ENCODE data around the gene EPHB3.

The EPHB3 gene

GRCh38 chr3:184576457-184577240 is 15.1 kb downstream of the EPHB3 start:
- Histone ChIP-seq H2BK5ac (ENCODE audit: low read length) (no peak overlapping the region), H3K18ac (ENCODE audit: low read length) (peak overlapping the region; percentile 22), H3K4me2 (ENCODE audit: insufficient read depth, low read length, poor library complexity, severe bottlenecking) (no peak overlapping the region), H3K4me3 (ENCODE audit: low read length in 2 of 2) (no peak overlapping the region), H4K8ac (ENCODE audit: low read depth, low read length) (no peak overlapping the region), H3K14ac (ENCODE audit: low read length) (no peak overlapping the region), H2BK15ac (ENCODE audit: low read length) (peak overlapping the region; percentile 60), H3K4me1 (ENCODE audit: control insufficient read depth in 2 of 2, insufficient read depth in 1 of 2, low read depth in 1 of 2, low read length in 2 of 2) (peaks cover 26 to 33% of the 10 kb centered on the region in 2 donors), H3K27me3 (ENCODE audit: control insufficient read depth in 3 of 3, insufficient read depth in 3 of 3, low read depth in 1 of 3, low read length in 3 of 3) (peaks cover 0 to 8% (median 0%) of the 10 kb centered on the region in 3 experiments), H2AK5ac (ENCODE audit: low read depth, low read length) (peak overlapping the region; percentile 41), H4K91ac (ENCODE audit: low read depth, low read length, poor library complexity) (no peak overlapping the region), H3K4ac (ENCODE audit: low read length) (no peak overlapping the region), H3K27ac (replicated peaks; ENCODE audit: low read length) (no peak overlapping the region), H3K23ac (ENCODE audit: low read depth, low read length, poor library complexity) (peak overlapping the region; percentile 67), H3K36me3 (replicated peaks in 1 of 2; ENCODE audit: control insufficient read depth in 2 of 2, insufficient read depth in 2 of 2, low read length in 2 of 2) (peaks cover 14 to 78% of the 10 kb centered on the region in 2 donors), H2BK12ac (ENCODE audit: low read length) (no peak overlapping the region), H2BK120ac (ENCODE audit: low read depth, low read length) (no peak overlapping the region), H3K9me3 (replicated peaks in 1 of 2; ENCODE audit: control insufficient read depth in 2 of 2, insufficient read depth in 1 of 2, low read depth in 1 of 2, low read length in 2 of 2) (no peaks in the 10 kb centered on the region), H2AFZ (ENCODE audit: low read length) (no peak overlapping the region), H3K79me1 (ENCODE audit: low read depth, low read length) (no peaks in the 10 kb centered on the region), H3K9ac (ENCODE audit: low read depth, low read length, poor library complexity) (no peak overlapping the region)
- no CpG with 5 or more reads among the region's 25 CpGs for WGBS, 2 donors (ENCODE audit: extremely low coverage in 2 of 2, insufficient read length in 2 of 2, insufficient replicate concordance in 1 of 2)
- DNase-seq (ENCODE audit: low spot score) = no peak

GRCh38 chr3:184577546-184577945 is 16.0 kb downstream of the EPHB3 start:
- Histone ChIP-seq H2BK120ac (ENCODE audit: low read depth, low read length) (no peak overlapping the region), H2BK15ac (ENCODE audit: low read length) (peak overlapping the region; percentile 2), H3K4me2 (ENCODE audit: insufficient read depth, low read length, poor library complexity, severe bottlenecking) (no peak overlapping the region), H3K79me1 (ENCODE audit: low read depth, low read length) (no peaks in the 10 kb centered on the region), H3K4ac (ENCODE audit: low read length) (no peak overlapping the region), H2BK5ac (ENCODE audit: low read length) (no peak overlapping the region), H2AK5ac (ENCODE audit: low read depth, low read length) (peak overlapping the region; percentile 31), H2BK12ac (ENCODE audit: low read length) (peak overlapping the region; percentile 19), H3K36me3 (replicated peaks in 1 of 2; ENCODE audit: control insufficient read depth in 2 of 2, insufficient read depth in 2 of 2, low read length in 2 of 2) (peaks cover 14 to 77% of the 10 kb centered on the region in 2 donors), H3K27ac (replicated peaks; ENCODE audit: low read length) (no peak overlapping the region), H3K14ac (ENCODE audit: low read length) (no peak overlapping the region), H3K23ac (ENCODE audit: low read depth, low read length, poor library complexity) (no peak overlapping the region), H4K8ac (ENCODE audit: low read depth, low read length) (no peak overlapping the region), H3K18ac (ENCODE audit: low read length) (peak overlapping the region; percentile 29), H3K4me1 (ENCODE audit: control insufficient read depth in 2 of 2, insufficient read depth in 1 of 2, low read depth in 1 of 2, low read length in 2 of 2) (peaks cover 35 to 40% of the 10 kb centered on the region in 2 donors), H2AFZ (ENCODE audit: low read length) (no peak overlapping the region), H3K9ac (ENCODE audit: low read depth, low read length, poor library complexity) (no peak overlapping the region), H3K4me3 (ENCODE audit: low read length in 2 of 2) (no peak overlapping the region), H3K27me3 (ENCODE audit: control insufficient read depth in 3 of 3, insufficient read depth in 3 of 3, low read depth in 1 of 3, low read length in 3 of 3) (peaks cover 0 to 3% (median 0%) of the 10 kb centered on the region in 3 experiments), H4K91ac (ENCODE audit: low read depth, low read length, poor library complexity) (no peak overlapping the region), H3K9me3 (replicated peaks in 1 of 2; ENCODE audit: control insufficient read depth in 2 of 2, insufficient read depth in 1 of 2, low read depth in 1 of 2, low read length in 2 of 2) (no peaks in the 10 kb centered on the region)
- no peak for DNase-seq (ENCODE audit: low spot score)
- no CpG with 5 or more reads among the region's 15 CpGs for WGBS, 2 donors (ENCODE audit: extremely low coverage in 2 of 2, insufficient read length in 2 of 2, insufficient replicate concordance in 1 of 2)

DNA sequence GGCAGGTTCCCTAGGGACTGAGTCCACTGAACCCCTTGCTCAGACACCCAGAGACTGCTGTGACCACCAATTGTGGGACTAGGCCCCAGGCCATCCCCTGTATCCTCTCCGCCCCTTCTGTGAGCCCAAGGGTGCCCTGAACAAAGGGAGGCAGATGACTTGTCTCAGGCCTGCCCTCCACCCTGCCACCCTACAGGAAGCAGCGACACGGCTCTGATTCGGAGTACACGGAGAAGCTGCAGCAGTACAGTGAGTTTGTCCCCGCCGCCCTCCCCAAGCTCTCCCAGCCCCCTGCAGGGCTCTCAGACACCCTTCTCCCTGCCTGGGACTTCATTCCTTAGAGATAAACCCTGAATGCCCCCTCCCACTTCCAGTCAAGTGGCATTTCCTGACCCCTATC is 16.6 kb downstream of the EPHB3 start:
- Histone ChIP-seq H2AK5ac (ENCODE audit: low read depth, low read length) (peak overlapping the region; percentile 10), H3K27ac (replicated peaks; ENCODE audit: low read length) (no peak overlapping the region), H4K8ac (ENCODE audit: low read depth, low read length) (no peak overlapping the region), H3K9me3 (replicated peaks in 1 of 2; ENCODE audit: control insufficient read depth in 2 of 2, insufficient read depth in 1 of 2, low read depth in 1 of 2, low read length in 2 of 2) (no peaks in the 10 kb centered on the region), H3K4me2 (ENCODE audit: insufficient read depth, low read length, poor library complexity, severe bottlenecking) (no peak overlapping the region), H3K4me1 (ENCODE audit: control insufficient read depth in 2 of 2, insufficient read depth in 1 of 2, low read depth in 1 of 2, low read length in 2 of 2) (peaks cover 42 to 45% of the 10 kb centered on the region in 2 donors), H3K23ac (ENCODE audit: low read depth, low read length, poor library complexity) (no peak overlapping the region), H4K91ac (ENCODE audit: low read depth, low read length, poor library complexity) (no peak overlapping the region), H3K36me3 (replicated peaks in 1 of 2; ENCODE audit: control insufficient read depth in 2 of 2, insufficient read depth in 2 of 2, low read length in 2 of 2) (peaks cover 12 to 70% of the 10 kb centered on the region in 2 donors), H2BK5ac (ENCODE audit: low read length) (no peak overlapping the region), H3K4ac (ENCODE audit: low read length) (no peak overlapping the region), H2AFZ (ENCODE audit: low read length) (no peak overlapping the region), H3K9ac (ENCODE audit: low read depth, low read length, poor library complexity) (no peak overlapping the region), H3K79me1 (ENCODE audit: low read depth, low read length) (no peaks in the 10 kb centered on the region), H2BK15ac (ENCODE audit: low read length) (no peak overlapping the region), H3K4me3 (ENCODE audit: low read length in 2 of 2) (no peak overlapping the region), H3K14ac (ENCODE audit: low read length) (no peak overlapping the region), H3K27me3 (ENCODE audit: control insufficient read depth in 3 of 3, insufficient read depth in 3 of 3, low read depth in 1 of 3, low read length in 3 of 3) (no peaks in the 10 kb centered on the region), H3K18ac (ENCODE audit: low read length) (peak overlapping the region; percentile 21), H2BK120ac (ENCODE audit: low read depth, low read length) (no peak overlapping the region), H2BK12ac (ENCODE audit: low read length) (no peak overlapping the region)
- no CpG with 5 or more reads among the region's 7 CpGs for WGBS, 2 donors (ENCODE audit: extremely low coverage in 2 of 2, insufficient read length in 2 of 2, insufficient replicate concordance in 1 of 2)
- no peak for DNase-seq (ENCODE audit: low spot score)

- Histone ChIP-seq H3K79me1 (ENCODE audit: low read depth, low read length) (no peaks in the 10 kb centered on the region), H3K27me3 (ENCODE audit: control insufficient read depth in 3 of 3, insufficient read depth in 3 of 3, low read depth in 1 of 3, low read length in 3 of 3) (no peaks in the 10 kb centered on the region), H2BK12ac (ENCODE audit: low read length) (no peak overlapping the region), H3K27ac (replicated peaks; ENCODE audit: low read length) (no peak overlapping the region), H3K14ac (ENCODE audit: low read length) (no peak overlapping the region), H3K4me2 (ENCODE audit: insufficient read depth, low read length, poor library complexity, severe bottlenecking) (no peak overlapping the region), H3K4me1 (ENCODE audit: control insufficient read depth in 2 of 2, insufficient read depth in 1 of 2, low read depth in 1 of 2, low read length in 2 of 2) (peaks cover 40 to 46% of the 10 kb centered on the region in 2 donors), H2BK15ac (ENCODE audit: low read length) (no peak overlapping the region), H2BK120ac (ENCODE audit: low read depth, low read length) (no peak overlapping the region), H2AFZ (ENCODE audit: low read length) (no peak overlapping the region), H3K9me3 (replicated peaks in 1 of 2; ENCODE audit: control insufficient read depth in 2 of 2, insufficient read depth in 1 of 2, low read depth in 1 of 2, low read length in 2 of 2) (no peaks in the 10 kb centered on the region), H3K4me3 (ENCODE audit: low read length in 2 of 2) (no peak overlapping the region), H3K18ac (ENCODE audit: low read length) (peak overlapping the region; percentile 34), H2BK5ac (ENCODE audit: low read length) (no peak overlapping the region), H3K36me3 (replicated peaks in 1 of 2; ENCODE audit: control insufficient read depth in 2 of 2, insufficient read depth in 2 of 2, low read length in 2 of 2) (peaks cover 12 to 68% of the 10 kb centered on the region in 2 donors), H2AK5ac (ENCODE audit: low read depth, low read length) (peak overlapping the region; percentile 10), H4K8ac (ENCODE audit: low read depth, low read length) (no peak overlapping the region), H3K23ac (ENCODE audit: low read depth, low read length, poor library complexity) (no peak overlapping the region), H3K4ac (ENCODE audit: low read length) (no peak overlapping the region), H3K9ac (ENCODE audit: low read depth, low read length, poor library complexity) (no peak overlapping the region), H4K91ac (ENCODE audit: low read depth, low read length, poor library complexity) (no peak overlapping the region)
- DNase-seq (ENCODE audit: low spot score) = no peak
- WGBS, 2 donors (ENCODE audit: extremely low coverage in 2 of 2, insufficient read length in 2 of 2, insufficient replicate concordance in 1 of 2) = no CpG with 5 or more reads among the region's 7 CpGs
Measured at GRCh38 chr3:184578822-184579221, 17.2 kb downstream of the EPHB3 start.
